Spleen (tissue), 11 donors: ENCODE results near the gene MOSPD3. TPM values are rescaled to one million over a fixed set of nuclear protein-coding genes. Genes with fewer than 3 reads are reported as not detected.
"Not testable (repeated sequence)": the region's sequence is repeated elsewhere in the genome, so short reads cannot be mapped to it uniquely, and the experiment has no call there.

ENCODE experiments used
- DNase-seq: peaks from one replicate; pipeline ENCODE4 v3.0.0-alpha.2; 2020
- H3K27ac ChIP-seq, 8 donors: fragments of 200-600 bp; sonication (generic) in 7 of 8; 1 replicate in 4 of 8; 2 replicates in 4 of 8; pipeline versions ENCODE4 v1.5.0 to v1.8.0; 2016 to 2021; ENCODE audit warnings: inconsistent platforms in 4 of 8, mild to moderate bottlenecking in 4 of 8, moderate library complexity in 1 of 8
- H3K27me3 ChIP-seq, 7 donors: fragments of 200-600 bp; sonication (generic) in 6 of 7; replicated peaks in 1 of 7; 1 replicate in 4 of 7; 2 replicates in 3 of 7; pipeline versions ENCODE4 v1.5.0 to v1.8.0; 2016 to 2021; ENCODE audit warnings: inconsistent platforms in 3 of 7, mild to moderate bottlenecking in 1 of 7
- H3K36me3 ChIP-seq, 6 donors: fragments of 200-600 bp; sonication (generic) in 5 of 6; 1 replicate in 4 of 6; 2 replicates in 2 of 6; pipeline versions ENCODE4 v1.5.0 to v1.8.0; 2016 to 2021; ENCODE audit warnings: inconsistent platforms in 2 of 6
- H3K4me1 ChIP-seq, 6 donors: fragments of 200-600 bp; sonication (generic) in 5 of 6; 1 replicate in 3 of 6; 2 replicates in 3 of 6; pipeline versions ENCODE4 v1.5.0 to v1.8.0; 2016 to 2021; ENCODE audit warnings: inconsistent platforms in 3 of 6
- H3K4me3 ChIP-seq, 8 donors: fragments of 200-600 bp; sonication (generic) in 7 of 8; 1 replicate in 4 of 8; 2 replicates in 4 of 8; pipeline versions ENCODE4 v1.5.0 to v1.8.0; 2016 to 2021; ENCODE audit warnings: inconsistent platforms in 4 of 8, mild to moderate bottlenecking in 4 of 8, moderate library complexity in 2 of 8
- H3K9me3 ChIP-seq, 8 donors: fragments of 200-600 bp; sonication (generic) in 7 of 8; 1 replicate in 4 of 8; 2 replicates in 4 of 8; pipeline versions ENCODE4 v1.5.0 to v1.8.0; 2016 to 2021; ENCODE audit warnings: inconsistent platforms in 4 of 8
- POLR2A ChIP-seq, 3 donors: fragments of 450-650 bp; IDR thresholded peaks; one replicate each; pipeline ENCODE4 v1.5.1; 2017; ENCODE audit warnings: antibody characterized with exemption in 3 of 3, mild to moderate bottlenecking in 1 of 3
- POLR2AphosphoS5 ChIP-seq, 3 donors: sonication (generic); formaldehyde crosslinking; IDR thresholded peaks; one replicate each; pipeline ENCODE4 v1.5.1; 2017; ENCODE audit warnings: antibody characterized with exemption in 3 of 3
- WGBS, 5 donors: extraction: QIAGEN DNeasy Blood & Tissue Kit in 3 of 5; methylation state at CpG; one replicate each; pipeline versions ENCODE4 v1.1.5 to v1.1.7; 2013 to 2018; 5-methylcytosine and 5-hydroxymethylcytosine counted together
- intact Hi-C: fragments of 100-400 bp; cut with DNase I; formaldehyde crosslinking; loops from one replicate; pipeline ENCODE4 v1.15.0; 2023; ENCODE audit warnings: low total_unique reads
- polyA plus RNA-seq, 3 donors: library from polyadenylated mRNA; stranded (reverse); fragments of 200-250 nt; gene quantifications; one replicate each; pipeline ENCODE4 v1.2.1, GENCODE V29; 2013
- small RNA-seq, 4 donors: library from RNA; depleted of rRNA; stranded (forward); fragments of <200 nt; gene quantifications; one replicate each; pipeline ENCODE3, GENCODE V24; 2016
- total RNA-seq, 7 donors: library from RNA; depleted of rRNA in 3 of 7; stranded (reverse); fragments of >200 nt in 3 of 7; fragmentation: NEBNext Ultra II Directional in 4 of 7; extraction: Animal tissue kit (Norgen Biotek cat#: 25700) in 4 of 7; gene quantifications; one replicate each; pipeline versions ENCODE4 v1.1.0 to v1.2.1, GENCODE V29; 2016 to 2021
- TF ChIP-seq, protein P1 (sequence below), 11 experiments: fragments of 200-600 bp in 7 of 11; fragments of 450-650 bp in 4 of 11; sonication (generic) in 4 of 11; IDR thresholded peaks in 8 of 11; conservative IDR thresholded peaks in 3 of 11; 1 replicate in 7 of 11; 2 replicates in 4 of 11; pipeline versions ENCODE4 v1.4.0 to v1.8.0; 2016 to 2021; ENCODE audit warnings: antibody characterized with exemption in 11 of 11, inconsistent platforms in 4 of 11, mild to moderate bottlenecking in 1 of 11
- donor health status: healthy with polysubstance abuse.
- donor health status: DM: no; HTN: no; CAD: no; lungs with moderate emphysema.
- donor health status: DM: no; HTN: no; CAD: no.
- donor health status: Bipolar disorder and iron deficiency.
- donor health status: healthy.
- donor health status: DM: no; HTN: no; CAD: no.
- donor health status: DM: yes; HTN: yes; CAD: no.

Gene MOSPD3
- total and polyA plus RNA-seq, 10 donors: 11.2 to 20.4 (median 15.1) TPM

DNA sequence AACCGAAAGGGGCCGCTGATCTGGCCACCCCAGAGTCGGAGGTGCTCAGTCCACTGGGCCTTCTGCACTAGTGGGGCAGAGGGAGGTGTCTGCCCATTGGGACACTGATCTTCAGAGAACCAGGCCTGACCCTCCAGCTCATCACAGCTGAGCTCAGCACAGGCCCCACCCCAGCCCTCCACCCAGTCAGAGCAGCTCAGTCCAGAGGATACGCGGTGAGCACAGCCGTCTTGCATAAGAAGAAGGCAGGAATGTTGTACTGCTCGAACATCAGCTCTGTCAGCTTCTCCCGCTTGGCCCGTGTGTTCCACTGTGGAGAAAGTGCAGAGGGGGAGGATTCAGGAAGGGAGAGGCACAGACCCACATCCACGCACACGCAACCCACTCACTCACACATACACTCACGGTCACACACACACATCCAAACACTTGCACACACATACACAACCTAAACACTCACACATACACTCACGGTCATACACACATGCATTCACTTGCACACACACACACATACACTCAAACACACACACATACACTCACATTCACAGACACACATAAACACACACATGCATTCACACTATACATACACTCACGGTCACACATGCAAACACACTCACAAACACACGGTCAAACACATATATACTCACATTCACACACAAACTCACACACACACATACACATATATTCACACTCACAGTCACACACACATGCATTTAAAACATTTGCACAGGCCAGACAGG, 37.7 kb downstream of the MOSPD3 start:
- Histone ChIP-seq H3K4me3 (no peak overlapping the region), H3K9me3 (no peaks in the 10 kb centered on the region), H3K4me1 (no peaks in the 10 kb centered on the region), H3K36me3 (no peaks in the 10 kb centered on the region), H3K27me3 (peaks cover 0 to 86% (median 24%) of the 10 kb centered on the region in 7 donors), H3K27ac (no peak overlapping the region)
- intact Hi-C loops: no loop called here
- WGBS, 5 donors: 75 to 89% (median 79%) methylated on average over 12 to 15 of the region's 15 CpGs
- TF ChIP-seq, protein P1, sequence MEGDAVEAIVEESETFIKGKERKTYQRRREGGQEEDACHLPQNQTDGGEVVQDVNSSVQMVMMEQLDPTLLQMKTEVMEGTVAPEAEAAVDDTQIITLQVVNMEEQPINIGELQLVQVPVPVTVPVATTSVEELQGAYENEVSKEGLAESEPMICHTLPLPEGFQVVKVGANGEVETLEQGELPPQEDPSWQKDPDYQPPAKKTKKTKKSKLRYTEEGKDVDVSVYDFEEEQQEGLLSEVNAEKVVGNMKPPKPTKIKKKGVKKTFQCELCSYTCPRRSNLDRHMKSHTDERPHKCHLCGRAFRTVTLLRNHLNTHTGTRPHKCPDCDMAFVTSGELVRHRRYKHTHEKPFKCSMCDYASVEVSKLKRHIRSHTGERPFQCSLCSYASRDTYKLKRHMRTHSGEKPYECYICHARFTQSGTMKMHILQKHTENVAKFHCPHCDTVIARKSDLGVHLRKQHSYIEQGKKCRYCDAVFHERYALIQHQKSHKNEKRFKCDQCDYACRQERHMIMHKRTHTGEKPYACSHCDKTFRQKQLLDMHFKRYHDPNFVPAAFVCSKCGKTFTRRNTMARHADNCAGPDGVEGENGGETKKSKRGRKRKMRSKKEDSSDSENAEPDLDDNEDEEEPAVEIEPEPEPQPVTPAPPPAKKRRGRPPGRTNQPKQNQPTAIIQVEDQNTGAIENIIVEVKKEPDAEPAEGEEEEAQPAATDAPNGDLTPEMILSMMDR (IDR thresholded peaks at IDR 0.05 in 8 of 11, conservative IDR thresholded peaks at IDR 0.05 in 3 of 11): peak in 1 of 11 experiments; percentile 5
- no peak for TF ChIP-seq POLR2AphosphoS5 (IDR thresholded peaks at IDR 0.05)
- no peak for DNase-seq

DNA sequence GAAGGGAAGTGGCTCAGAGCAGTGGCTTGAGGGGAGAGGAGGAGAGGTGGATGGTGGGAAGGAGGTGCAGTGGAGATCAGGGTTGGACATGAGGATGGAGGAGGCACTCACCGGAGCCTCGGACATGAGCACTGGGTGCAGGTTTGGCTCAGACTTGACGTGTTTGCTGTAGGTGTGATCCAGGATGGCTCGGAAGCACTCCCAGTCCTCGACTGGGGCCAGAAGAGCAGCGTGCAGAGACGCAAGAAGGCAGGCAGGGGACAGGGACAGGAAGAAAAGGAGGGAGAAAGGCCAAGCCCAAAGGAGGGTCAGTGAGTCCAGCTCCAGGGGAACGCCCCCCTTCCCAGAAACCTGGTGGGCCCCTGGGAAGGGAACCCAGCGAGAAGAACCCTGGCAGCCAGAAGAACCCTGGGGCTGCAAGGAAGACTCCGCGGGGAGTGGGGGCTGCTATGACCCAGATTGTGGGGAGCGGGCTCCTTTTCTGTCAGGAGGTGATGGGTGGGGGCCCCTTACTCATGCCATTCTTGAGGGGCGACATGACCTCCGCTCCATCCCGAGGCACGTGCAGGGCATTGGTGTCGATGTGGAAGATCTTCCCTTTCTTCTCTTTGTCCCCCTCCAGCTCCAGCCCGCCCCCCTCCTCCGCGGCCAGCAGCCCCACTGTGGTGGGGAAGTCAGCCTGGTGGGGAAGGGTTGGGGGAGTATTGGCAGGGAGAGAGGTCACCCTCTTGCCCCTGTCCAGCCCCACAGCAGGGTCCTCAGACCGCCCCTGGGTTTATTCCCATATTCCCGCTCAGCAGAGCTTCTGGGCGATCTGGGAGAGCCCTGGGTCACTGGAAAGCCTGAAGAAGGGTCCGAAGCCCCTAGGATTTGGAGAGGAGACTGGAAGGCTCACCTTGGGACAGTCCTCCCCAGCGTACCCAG, 42.8 kb downstream of the MOSPD3 start:
- Histone ChIP-seq H3K9me3 (peaks cover 0 to 5% (median 0%) of the 10 kb centered on the region in 8 donors), H3K4me3 (no peak overlapping the region), H3K4me1 (peaks cover 0 to 9% (median 2%) of the 10 kb centered on the region in 6 donors), H3K27ac (no peak overlapping the region), H3K36me3 (no peaks in the 10 kb centered on the region), H3K27me3 (peaks cover 7 to 95% (median 38%) of the 10 kb centered on the region in 7 donors)
- no peak for DNase-seq
- TF ChIP-seq POLR2AphosphoS5 (IDR thresholded peaks at IDR 0.05): no peak
- no peak for TF ChIP-seq POLR2A (IDR thresholded peaks at IDR 0.05)
- TF ChIP-seq, protein P1 (IDR thresholded peaks at IDR 0.05 in 8 of 11, conservative IDR thresholded peaks at IDR 0.05 in 3 of 11): no peak
- intact Hi-C loops: no loop called here
- WGBS, 5 donors: 52 to 60% (median 57%) methylated on average over 25 of the region's 25 CpGs

DNA sequence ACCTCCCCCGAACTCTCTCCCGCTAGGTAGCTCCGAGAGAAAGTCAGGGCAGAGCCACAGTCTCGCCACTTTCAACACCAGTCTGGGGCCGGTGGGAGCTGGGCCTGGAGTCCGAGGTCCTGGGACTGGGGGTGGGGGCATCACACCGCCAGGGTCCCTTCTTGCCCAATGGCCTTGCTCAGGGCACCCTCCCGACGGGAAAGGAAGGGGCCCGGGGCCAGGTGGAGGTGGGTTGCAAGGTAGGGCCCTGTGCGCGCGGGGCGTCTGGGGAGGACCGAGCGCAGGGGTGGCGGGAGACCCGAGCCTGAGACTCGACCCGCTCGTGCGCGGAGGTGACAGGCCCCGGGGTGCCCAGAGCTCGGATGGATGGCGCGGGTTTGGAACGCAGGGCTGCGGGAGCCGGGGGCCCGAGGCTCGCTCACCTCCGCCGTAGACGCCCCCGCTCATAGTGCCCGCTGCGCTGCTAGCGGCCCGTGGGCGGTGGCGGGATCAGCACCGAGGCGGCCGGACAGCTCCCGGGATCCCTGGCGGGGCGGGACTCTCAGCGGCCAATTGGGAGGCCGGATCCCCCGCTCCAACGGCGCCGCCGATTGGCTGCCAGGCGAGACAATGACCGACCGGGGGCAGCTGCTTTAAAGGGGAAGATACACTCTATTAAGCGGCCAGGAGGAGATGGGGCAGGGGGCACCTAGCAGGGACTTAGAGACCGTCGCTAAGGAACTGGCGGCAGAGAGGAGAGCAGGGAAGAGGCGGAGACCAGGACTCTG, 43.8 kb downstream of the MOSPD3 start, which contains the start of gene ACTL6B:
Gene ACTL6B (minus strand): TSS at position 541 of the 767 bp plus-strand sequence. CDS start 94 bp downstream, at position 447.
- intact Hi-C loops: no loop called here
- H3K27ac ChIP-seq: no peak within 1 kb of the TSS
- DNase-seq: no peak
- H3K9me3 ChIP-seq: peaks cover 0 to 5% (median 0%) of the 10 kb centered on the region in 8 donors
- peaks cover 7 to 93% (median 38%) of the 10 kb centered on the region in 7 donors for H3K27me3 ChIP-seq
- H3K4me1 ChIP-seq: peaks cover 0 to 9% (median 2%) of the 10 kb centered on the region in 6 donors
- no peak for TF ChIP-seq POLR2A (IDR thresholded peaks at IDR 0.05)
- peak in 1 of 3 donors; percentile 46 for TF ChIP-seq POLR2AphosphoS5 (IDR thresholded peaks at IDR 0.05)
- no peak within 1 kb of the TSS for H3K4me3 ChIP-seq
- WGBS, 5 donors: 10 to 25% (median 14%) methylated on average over 25 to 63 of the region's 63 CpGs
- H3K36me3 ChIP-seq: no peaks in the 10 kb centered on the region

DNA sequence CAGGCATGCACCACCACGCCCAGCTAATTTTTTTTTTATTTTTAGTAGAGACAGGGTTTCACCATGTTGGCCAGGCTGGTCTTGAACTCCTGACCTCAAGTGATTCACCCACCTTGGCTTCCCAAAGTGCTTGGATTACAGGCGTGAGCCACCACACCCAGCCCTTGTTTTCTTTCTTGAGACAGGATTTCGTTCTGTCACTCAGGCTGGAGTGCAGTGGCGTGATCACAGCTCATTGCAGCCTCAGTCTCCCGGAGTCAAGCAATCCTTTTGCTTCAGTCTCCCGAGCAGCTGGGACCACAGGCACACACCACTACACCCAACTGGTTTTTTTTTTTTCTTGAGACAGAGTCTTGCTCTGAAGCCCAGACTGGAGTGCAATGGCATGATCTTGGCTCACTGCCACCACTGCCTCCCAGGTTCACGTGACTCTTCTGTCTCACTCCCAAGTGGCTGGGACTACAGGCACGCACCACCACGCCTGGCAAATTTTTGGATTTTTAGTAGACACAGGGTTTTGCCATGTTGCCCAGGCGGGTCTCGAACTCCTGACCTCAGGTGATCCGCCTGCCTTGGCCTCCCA, 49.9 kb downstream of the MOSPD3 start:
- H3K9me3 ChIP-seq, intact Hi-C loops, H3K4me3 ChIP-seq, H3K27ac ChIP-seq, H3K4me1 ChIP-seq, DNase-seq, H3K36me3 ChIP-seq: not testable (repeated sequence)
- peaks cover 0 to 35% (median 8%) of the 10 kb centered on the region in 7 donors for H3K27me3 ChIP-seq
- WGBS, 5 donors: 78 to 88% (median 82%) methylated on average over 12 of the region's 12 CpGs

Small RNAs within 50 kb of the gene (small RNA-seq; reads per million reads assigned to genes)
- gene SAP25: 0 reads per million in 4 donors

Other genes starting within 250 kb of the MOSPD3 start
- gene PILRA, start 239.1 kb upstream of the MOSPD3 start, total RNA-seq: 10 to 100 TPM; 19.8 to 61.1 (median 30.9) TPM
- gene PILRA, start 239.1 kb upstream of the MOSPD3 start, polyA plus RNA-seq: 10 to 100 TPM in 2 of 3 donors, 1 to 10 TPM in 1; 5.8 to 18.8 (median 11.7) TPM
- 1 to 10 TPM; 4.5 to 8.3 (median 6.3) TPM for gene ZCWPW1, start 183.8 kb upstream of the MOSPD3 start, total RNA-seq
- 10 to 100 TPM; 21.7 to 42.6 (median 24.3) TPM for gene ZCWPW1, start 183.8 kb upstream of the MOSPD3 start, polyA plus RNA-seq
- 10 to 100 TPM; 42.3 to 82.2 (median 67.3) TPM for gene MEPCE, start 182.7 kb upstream of the MOSPD3 start, total RNA-seq
- gene MEPCE, start 182.7 kb upstream of the MOSPD3 start, polyA plus RNA-seq: 10 to 100 TPM; 31.4 to 56.9 (median 38.0) TPM
- 10 to 100 TPM; 46.7 to 63.8 (median 57.7) TPM for gene PPP1R35, start 176.0 kb upstream of the MOSPD3 start, total RNA-seq
- 100 to 1,000 TPM in 2 of 3 donors, 10 to 100 TPM in 1; 87.6 to 111 (median 111) TPM for gene PPP1R35, start 176.0 kb upstream of the MOSPD3 start, polyA plus RNA-seq
- gene SPACDR, start 148.3 kb upstream of the MOSPD3 start, total RNA-seq: 1 to 10 TPM in 5 of 7 donors, not detected in 2; 1.3 to 4.6 (median 1.9) TPM
- 1 to 10 TPM in 2 of 3 donors, under 1 TPM in 1; 0.65 to 2.1 (median 1.2) TPM for gene SPACDR, start 148.3 kb upstream of the MOSPD3 start, polyA plus RNA-seq
- 100 to 1,000 TPM in 3 of 7 donors, 10 to 100 TPM in 4; 67.1 to 119 (median 98.8) TPM for gene TSC22D4, start 133.3 kb upstream of the MOSPD3 start, total RNA-seq
- gene TSC22D4, start 133.3 kb upstream of the MOSPD3 start, polyA plus RNA-seq: 100 to 1,000 TPM in 1 of 3 donors, 10 to 100 TPM in 2; 57.2 to 105 (median 83.9) TPM
- 1 to 10 TPM in 3 of 7 donors, under 1 TPM in 3, not detected in 1; 0.32 to 2.1 (median 1.2) TPM for gene NYAP1, start 128.6 kb upstream of the MOSPD3 start, total RNA-seq
- gene NYAP1, start 128.6 kb upstream of the MOSPD3 start, polyA plus RNA-seq: under 1 TPM; 0.07 to 0.54 (median 0.14) TPM
- 100 to 1,000 TPM in 1 of 7 donors, 10 to 100 TPM in 6; 28.2 to 110 (median 52.3) TPM for gene AGFG2, start 73.3 kb upstream of the MOSPD3 start, total RNA-seq
- gene AGFG2, start 73.3 kb upstream of the MOSPD3 start, polyA plus RNA-seq: 10 to 100 TPM; 14.2 to 57.1 (median 17.4) TPM
- gene SAP25, start 38.6 kb upstream of the MOSPD3 start, total RNA-seq: 10 to 100 TPM; 11.0 to 28.4 (median 21.1) TPM
- gene SAP25, start 38.6 kb upstream of the MOSPD3 start, polyA plus RNA-seq: 10 to 100 TPM; 25.3 to 75.6 (median 50.6) TPM
- 100 to 1,000 TPM; 145 to 333 (median 186) TPM for gene LRCH4, start 26.4 kb upstream of the MOSPD3 start, total RNA-seq
- 100 to 1,000 TPM; 151 to 310 (median 269) TPM for gene LRCH4, start 26.4 kb upstream of the MOSPD3 start, polyA plus RNA-seq
- gene FBXO24, start 26.2 kb upstream of the MOSPD3 start, total RNA-seq: 1 to 10 TPM in 4 of 7 donors, under 1 TPM in 2, not detected in 1; 0.54 to 1.5 (median 1.2) TPM
- 1 to 10 TPM in 2 of 3 donors, under 1 TPM in 1; 0.67 to 1.6 (median 1.2) TPM for gene FBXO24, start 26.2 kb upstream of the MOSPD3 start, polyA plus RNA-seq
- 10 to 100 TPM in 6 of 7 donors, 1 to 10 TPM in 1; 7.1 to 31.4 (median 21.9) TPM for gene PCOLCE, start 10.2 kb upstream of the MOSPD3 start, total RNA-seq
- 10 to 100 TPM; 29.0 to 38.7 (median 30.2) TPM for gene PCOLCE, start 10.2 kb upstream of the MOSPD3 start, polyA plus RNA-seq
- 1 to 10 TPM; 1.9 to 6.6 (median 2.4) TPM for gene TFR2, start 29.0 kb downstream of the MOSPD3 start, total RNA-seq
- gene TFR2, start 29.0 kb downstream of the MOSPD3 start, polyA plus RNA-seq: 1 to 10 TPM; 1.7 to 1.9 (median 1.8) TPM
- gene ACTL6B, start 43.9 kb downstream of the MOSPD3 start, total RNA-seq: not detected
- gene ACTL6B, start 43.9 kb downstream of the MOSPD3 start, polyA plus RNA-seq: not detected
- 100 to 1,000 TPM; 207 to 342 (median 270) TPM for gene GNB2, start 61.2 kb downstream of the MOSPD3 start, total RNA-seq
- gene GNB2, start 61.2 kb downstream of the MOSPD3 start, polyA plus RNA-seq: 100 to 1,000 TPM; 104 to 195 (median 121) TPM
- gene GIGYF1, start 81.7 kb downstream of the MOSPD3 start, total RNA-seq: 100 to 1,000 TPM in 1 of 7 donors, 10 to 100 TPM in 6; 35.3 to 102 (median 71.5) TPM
- gene GIGYF1, start 81.7 kb downstream of the MOSPD3 start, polyA plus RNA-seq: 10 to 100 TPM; 15.4 to 56.2 (median 36.0) TPM
- 10 to 100 TPM; 14.9 to 22.8 (median 17.2) TPM for gene POP7, start 93.6 kb downstream of the MOSPD3 start, total RNA-seq
- 10 to 100 TPM; 30.6 to 39.1 (median 38.2) TPM for gene POP7, start 93.6 kb downstream of the MOSPD3 start, polyA plus RNA-seq
- under 1 TPM in 1 of 7 donors, not detected in 6; 0.42 TPM for gene EPO, start 107.9 kb downstream of the MOSPD3 start, total RNA-seq
- under 1 TPM; 0.06 to 0.26 (median 0.13) TPM for gene EPO, start 107.9 kb downstream of the MOSPD3 start, polyA plus RNA-seq
- not detected for gene ZAN, start 121.1 kb downstream of the MOSPD3 start, total RNA-seq
- gene ZAN, start 121.1 kb downstream of the MOSPD3 start, polyA plus RNA-seq: under 1 TPM in 1 of 3 donors, not detected in 2; under 0.01 TPM
- 100 to 1,000 TPM in 5 of 7 donors, 10 to 100 TPM in 2; 82.9 to 157 (median 109) TPM for gene EPHB4, start 215.0 kb downstream of the MOSPD3 start, total RNA-seq
- gene EPHB4, start 215.0 kb downstream of the MOSPD3 start, polyA plus RNA-seq: 10 to 100 TPM; 14.8 to 34.7 (median 21.4) TPM
- gene SLC12A9, start 240.2 kb downstream of the MOSPD3 start, total RNA-seq: 100 to 1,000 TPM in 1 of 7 donors, 10 to 100 TPM in 6; 34.4 to 109 (median 55.7) TPM
- 10 to 100 TPM; 17.0 to 48.4 (median 39.3) TPM for gene SLC12A9, start 240.2 kb downstream of the MOSPD3 start, polyA plus RNA-seq